SK-N-SH (cell line): ENCODE measurements around the gene C1QTNF5. TPM values are rescaled to one million over a fixed set of nuclear protein-coding genes. Genes with fewer than 3 reads are reported as not detected.

ENCODE experiments used
- CTCF ChIA-PET: fragments of 300-600, 350-600 bp; formaldehyde crosslinking; extraction: SDS; loops from one replicate; lab custom pipeline; 2021; lab: Yijun Ruan, JAX
- POLR2A ChIA-PET: fragments of 350-600 bp; sonication (Branson Sonifier 250); formaldehyde crosslinking; extraction: SDS; loops from one replicate; lab custom pipeline; 2020; ENCODE audit warnings: antibody characterized with exemption, inconsistent platforms; lab: Yijun Ruan, JAX
- DNase-seq: peaks from one replicate; pipeline ENCODE4 v3.0.0; 2012
- H2AFZ ChIP-seq: fragments of 200-600 bp; sonication (generic); 2 replicates; pipeline ENCODE4 v1.8.1; 2016; ENCODE audit warnings: antibody characterized with exemption, mild to moderate bottlenecking, low read depth
- H3F3A ChIP-seq: fragments of 200-600 bp; sonication (generic); replicated peaks from 2 replicates; pipeline ENCODE3; 2016; ENCODE audit warnings: antibody characterized with exemption, mild to moderate bottlenecking; ENCODE audit not compliant: insufficient read depth
- H3K27ac ChIP-seq, 2 experiments: fragments of 200-500 bp in 1 of 2; fragments of 200-600 bp in 1 of 2; sonication (Bioruptor generic) in 1 of 2; sonication (generic), shearing (Covaris generic) in 1 of 2; 2 replicates each; pipeline versions ENCODE4 v1.5.1 to v1.6.1; 2014 to 2016; ENCODE audit warnings: low read depth in 2 of 2, inconsistent platforms in 1 of 2, low read length in 1 of 2, mild to moderate bottlenecking in 1 of 2, mixed read lengths in 1 of 2
- H3K27me3 ChIP-seq: fragments of 200-600 bp; sonication (generic), shearing (Covaris generic); 2 replicates; pipeline ENCODE4 v1.6.1; 2016; ENCODE audit warnings: mixed run types; ENCODE audit not compliant: insufficient read depth
- H3K36me3 ChIP-seq, 2 experiments: fragments of 200-500 bp in 1 of 2; fragments of 200-600 bp in 1 of 2; sonication (Bioruptor generic) in 1 of 2; sonication (generic) in 1 of 2; replicated peaks in 1 of 2; 2 replicates each; pipeline versions ENCODE3 to v1.5.1; 2014 to 2016; ENCODE audit warnings: low read length in 1 of 2, mild to moderate bottlenecking in 1 of 2; ENCODE audit not compliant: insufficient read depth in 2 of 2, control insufficient read depth in 1 of 2
- H3K4me1 ChIP-seq, 2 experiments: fragments of 200-500 bp in 1 of 2; fragments of 200-600 bp in 1 of 2; sonication (Bioruptor generic) in 1 of 2; sonication (generic), shearing (Covaris generic) in 1 of 2; 2 replicates each; pipeline versions ENCODE4 v1.5.1 to v1.6.1; 2014 to 2016; ENCODE audit warnings: low read depth in 1 of 2, low read length in 1 of 2, mixed run types in 1 of 2; ENCODE audit not compliant: insufficient read depth in 2 of 2, control insufficient read depth in 1 of 2
- H3K4me2 ChIP-seq: fragments of 200-600 bp; sonication (generic), shearing (Covaris generic); 2 replicates; pipeline ENCODE4 v1.6.1; 2017; ENCODE audit warnings: mixed run types
- H3K4me3 ChIP-seq, 2 experiments: fragments of 200-500 bp in 1 of 2; fragments of 200-600 bp in 1 of 2; sonication (Bioruptor generic) in 1 of 2; sonication (generic), shearing (Covaris generic) in 1 of 2; 2 replicates each; pipeline versions ENCODE4 v1.5.1 to v1.8.1; 2014 to 2016; ENCODE audit warnings: low read depth in 2 of 2, inconsistent platforms in 1 of 2, low read length in 1 of 2, mild to moderate bottlenecking in 1 of 2, mixed read lengths in 1 of 2, moderate library complexity in 1 of 2
- H3K79me2 ChIP-seq: fragments of 200-600 bp; sonication (generic); 2 replicates; pipeline ENCODE4 v1.8.1; 2017; ENCODE audit warnings: mild to moderate bottlenecking; ENCODE audit not compliant: insufficient read depth
- H3K9ac ChIP-seq: fragments of 200-600 bp; sonication (generic); 2 replicates; pipeline ENCODE4 v1.6.1; 2017; ENCODE audit warnings: mixed run types
- H3K9me2 ChIP-seq: fragments of 200-600 bp; sonication (generic); 2 replicates; pipeline ENCODE4 v1.6.1; 2017; ENCODE audit warnings: mixed run types
- H3K9me3 ChIP-seq: fragments of 200-600 bp; sonication (generic); 2 replicates; pipeline ENCODE4 v1.6.1; 2017; ENCODE audit warnings: mixed run types, mild to moderate bottlenecking, moderate library complexity
- H4K20me1 ChIP-seq: fragments of 200-600 bp; sonication (generic); 2 replicates; pipeline ENCODE4 v1.6.1; 2017; ENCODE audit warnings: mild to moderate bottlenecking, mixed run types; ENCODE audit not compliant: insufficient read depth
- FOSL2 ChIP-seq: IDR thresholded peaks from 2 replicates; pipeline ENCODE4 v1.4.0; 2012; ENCODE audit warnings: low read depth, mild to moderate bottlenecking, moderate library complexity, borderline replicate concordance
- JUND ChIP-seq: IDR thresholded peaks from 2 replicates; pipeline ENCODE4 v1.4.0; 2012
- MEF2A ChIP-seq: IDR thresholded peaks from 2 replicates; pipeline ENCODE4 v1.4.0; 2012; ENCODE audit warnings: low read depth, borderline replicate concordance
- MXI1 ChIP-seq: IDR thresholded peaks from 2 replicates; pipeline ENCODE4 v1.6.1; 2012; ENCODE audit warnings: mild to moderate bottlenecking, low read depth, low read length, improper control_type of control experiment
- POLR2AphosphoS5 ChIP-seq: IDR thresholded peaks from 2 replicates; pipeline ENCODE4 v1.6.1; 2012; ENCODE audit warnings: low read depth, low read length
- SIN3A ChIP-seq: IDR thresholded peaks from 2 replicates; pipeline ENCODE4 v1.6.1; 2012; ENCODE audit warnings: low read depth, mild to moderate bottlenecking, low read length, moderate library complexity, borderline replicate concordance
- SMC3 ChIP-seq: IDR thresholded peaks from 2 replicates; pipeline ENCODE4 v1.6.1; 2012; ENCODE audit warnings: low read depth, low read length, improper control_type of control experiment
- TAF1 ChIP-seq: IDR thresholded peaks from 2 replicates; pipeline ENCODE4 v1.6.1; 2012; ENCODE audit warnings: low read depth, mild to moderate bottlenecking, low read length, moderate library complexity, borderline replicate concordance
- TCF12 ChIP-seq: IDR thresholded peaks from 2 replicates; pipeline ENCODE4 v1.4.0; 2012
- WGBS: methylation state at CpG from one replicate; pipeline ENCODE4 v1.1.6; 2017; ENCODE audit warnings: low lambda C conversion rate; 5-methylcytosine and 5-hydroxymethylcytosine counted together
- polyA plus RNA-seq, 3 experiments: library from polyadenylated mRNA; depleted of rRNA; stranded (reverse); fragments of >200 nt; gene quantifications; 2 replicates each; pipeline ENCODE4 v1.2.3, GENCODE V29; 2012
- TF ChIP-seq, protein P1 (sequence below): IDR thresholded peaks from 2 replicates; pipeline ENCODE4; 2012
- TF ChIP-seq, protein P2 (sequence below): IDR thresholded peaks from 2 replicates; pipeline ENCODE4 v1.4.0; 2012; ENCODE audit warnings: low read depth
- TF ChIP-seq, protein P3 (sequence below): IDR thresholded peaks from 2 replicates; pipeline ENCODE4 v1.6.1; 2012; ENCODE audit warnings: mild to moderate bottlenecking, low read depth, low read length, moderate library complexity

C1QTNF5 gene
- polyA plus RNA-seq, 1 of the 3 experiments (the other 2 are of a cell fraction), result 0.71 TPM

DNA sequence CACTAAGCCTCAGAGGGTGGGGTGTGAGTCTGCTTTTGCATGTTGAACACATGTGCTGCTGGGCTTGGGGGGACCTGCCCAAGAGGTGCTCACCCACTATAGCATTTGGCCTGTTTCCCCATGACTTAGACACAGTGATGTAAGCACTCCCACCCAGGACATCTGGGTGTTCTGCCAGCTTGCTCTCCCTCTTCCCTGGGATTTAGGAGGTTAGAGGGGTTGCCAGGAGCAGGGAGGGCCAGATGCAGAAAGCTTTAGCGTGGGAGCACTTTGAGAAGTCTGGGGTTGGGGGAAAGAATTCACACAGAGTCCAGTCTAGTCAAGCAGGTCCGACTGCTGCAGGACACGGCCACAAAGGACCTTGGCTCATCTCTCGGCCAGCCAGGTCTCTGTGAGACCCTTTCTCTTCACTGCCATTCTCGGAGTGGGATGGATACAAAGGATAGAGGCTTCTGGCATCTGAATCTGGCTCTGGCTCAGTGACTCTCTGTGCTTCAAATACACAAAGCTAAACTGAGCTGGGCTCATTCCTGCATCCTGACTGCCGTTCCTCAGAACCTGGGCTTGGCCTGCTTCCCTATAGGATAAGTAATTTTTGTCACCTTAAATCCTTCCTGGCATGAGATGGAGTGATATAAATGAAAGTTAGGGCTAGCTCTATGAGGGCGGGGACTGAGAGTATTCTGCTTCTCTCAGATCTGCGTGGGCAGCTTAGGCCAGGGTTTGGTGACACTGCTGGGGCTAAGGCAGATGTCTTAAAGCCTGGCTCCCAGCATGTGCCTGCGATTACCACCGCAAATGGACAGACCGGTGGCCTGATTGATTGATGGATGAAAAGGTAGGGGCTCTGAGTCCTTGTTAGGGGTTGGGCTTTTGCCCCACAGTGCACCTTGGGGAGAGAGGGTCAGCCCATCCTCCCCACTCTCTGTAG, 26.3 kb upstream of the C1QTNF5 start:
- ChIA-PET CTCF (interaction anchor here (1.4 to 22.5 kb wide), 5 partner anchors 10 to 110 kb away, joined by 3 to 390 read pairs (median 191); partner anchors contain the start of genes C1QTNF5 and USP2), POLR2A (no interaction called here)
- H3K4me3 ChIP-seq, result no peak overlapping the region
- peaks cover 6% of the 10 kb centered on the region for H3F3A ChIP-seq
- H3K79me2 ChIP-seq, result no peaks in the 10 kb centered on the region
- no peaks in the 10 kb centered on the region for H3K27me3 ChIP-seq
- no peaks in the 10 kb centered on the region for H4K20me1 ChIP-seq
- no peaks in the 10 kb centered on the region for H3K36me3 ChIP-seq
- H3K9ac ChIP-seq, result no peak overlapping the region
- H3K27ac ChIP-seq, result no peak overlapping the region; a peak in 1 of 4 replicates
- H3K4me1 ChIP-seq, result peaks cover 30 to 87% of the 10 kb centered on the region in 2 experiments; a peak in 3 of 4 replicates
- no peak overlapping the region for H2AFZ ChIP-seq
- H3K9me3 ChIP-seq, result no peaks in the 10 kb centered on the region
- H3K4me2 ChIP-seq, result no peak overlapping the region
- no peak for TF ChIP-seq POLR2AphosphoS5
- no peak for TF ChIP-seq JUND
- no peak for TF ChIP-seq TCF12
- no peak for TF ChIP-seq SIN3A
- H3K9me2 ChIP-seq, result no peaks in the 10 kb centered on the region
- DNase-seq, result no peak
- WGBS, result 94% methylated on average over 9 of the region's 11 CpGs

DNA sequence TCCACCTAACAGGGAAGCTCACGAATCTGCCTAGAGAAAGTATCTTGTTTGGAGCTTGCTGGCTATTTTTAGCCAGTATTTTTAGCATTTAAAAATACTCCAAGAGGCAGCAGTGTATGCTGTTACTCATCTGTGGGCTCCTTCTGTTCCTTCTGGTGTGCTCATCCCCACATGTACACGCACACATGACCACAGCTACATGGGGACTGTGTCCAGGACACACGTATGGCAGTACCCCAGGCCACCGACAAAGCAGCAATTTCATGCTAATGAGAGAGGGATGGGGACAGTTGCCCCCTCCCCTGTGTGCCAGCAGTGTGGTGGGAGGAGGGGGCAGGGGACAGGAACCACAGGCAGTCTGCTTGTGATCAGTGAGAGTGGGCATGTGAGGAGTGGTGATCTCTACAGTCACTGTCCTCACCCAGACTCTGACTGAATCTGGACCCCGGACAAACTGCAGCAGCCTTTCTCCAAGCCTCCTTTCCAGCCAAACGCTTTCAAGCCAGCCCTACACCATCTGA, 24.4 kb upstream of the C1QTNF5 start:
- CTCF ChIA-PET, result interaction anchor here (0.7 to 5.1 kb wide), 9 partner anchors 9 to 194 kb away, joined by 3 to 41 read pairs (median 9); partner anchors contain the start of gene USP2
- Histone ChIP-seq H3K79me2 (no peaks in the 10 kb centered on the region), H3K9me2 (no peaks in the 10 kb centered on the region), H2AFZ (no peak overlapping the region), H3K9me3 (no peaks in the 10 kb centered on the region), H3K4me1 (peaks cover 42 to 79% of the 10 kb centered on the region in 2 experiments; a peak in 3 of 4 replicates), H3K36me3 (no peaks in the 10 kb centered on the region), H3F3A (peaks cover 21% of the 10 kb centered on the region), H3K9ac (no peak overlapping the region), H3K27ac (no peak overlapping the region), H3K27me3 (no peaks in the 10 kb centered on the region), H4K20me1 (no peaks in the 10 kb centered on the region), H3K4me3 (no peak overlapping the region), H3K4me2 (0 out of 2 replicates have a peak overlapping the region, but pooled peaks have one; percentile 61)
- TF ChIP-seq SMC3, result no peak
- TF ChIP-seq, protein P1, sequence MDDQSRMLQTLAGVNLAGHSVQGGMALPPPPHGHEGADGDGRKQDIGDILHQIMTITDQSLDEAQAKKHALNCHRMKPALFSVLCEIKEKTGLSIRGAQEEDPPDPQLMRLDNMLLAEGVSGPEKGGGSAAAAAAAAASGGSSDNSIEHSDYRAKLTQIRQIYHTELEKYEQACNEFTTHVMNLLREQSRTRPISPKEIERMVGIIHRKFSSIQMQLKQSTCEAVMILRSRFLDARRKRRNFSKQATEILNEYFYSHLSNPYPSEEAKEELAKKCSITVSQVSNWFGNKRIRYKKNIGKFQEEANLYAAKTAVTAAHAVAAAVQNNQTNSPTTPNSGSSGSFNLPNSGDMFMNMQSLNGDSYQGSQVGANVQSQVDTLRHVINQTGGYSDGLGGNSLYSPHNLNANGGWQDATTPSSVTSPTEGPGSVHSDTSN, result no peak
- TF ChIP-seq SIN3A, result no peak
- WGBS, result 90% methylated on average over 6 of the region's 6 CpGs
- DNase-seq, result no peak
- POLR2A ChIA-PET, result no interaction called here

DNA sequence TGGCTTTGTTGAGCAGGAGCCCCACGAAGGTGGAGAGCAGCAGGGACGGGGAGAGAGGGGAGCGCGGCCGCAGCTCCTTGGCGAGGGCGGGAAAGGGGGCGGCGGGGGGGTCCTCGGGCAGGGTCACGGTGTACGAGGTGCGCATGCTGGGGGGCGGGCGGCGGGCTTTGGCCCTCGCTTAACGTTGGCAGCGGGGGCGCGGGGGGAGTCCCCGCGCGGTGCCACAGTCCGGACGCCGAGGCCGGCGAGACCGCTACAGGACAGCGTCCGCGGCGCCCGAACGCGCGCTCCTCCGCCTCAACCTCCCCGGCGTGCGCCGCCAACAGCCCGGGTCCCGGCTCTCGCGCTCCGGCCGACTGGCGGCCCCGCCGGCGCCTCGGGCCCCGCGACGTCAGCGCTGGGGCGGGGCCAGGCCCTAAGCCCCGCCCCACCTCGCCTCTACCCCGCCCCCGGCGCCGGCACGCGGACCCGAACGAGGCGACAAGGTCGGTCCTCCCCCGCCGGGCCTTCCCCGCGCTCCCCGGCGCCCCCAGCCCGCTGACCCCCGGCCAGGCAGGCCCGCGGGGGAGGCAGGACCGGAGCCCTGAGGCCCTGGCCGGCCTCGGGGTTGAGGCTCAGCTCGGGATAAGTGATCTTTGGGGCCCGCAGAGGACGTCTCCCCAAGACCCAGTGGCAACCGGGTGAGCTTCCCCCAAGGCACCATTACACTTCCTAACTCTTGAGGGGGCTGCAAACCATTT, 23.3 kb upstream of the C1QTNF5 start:
- WGBS, result 8% methylated on average over 19 of the region's 88 CpGs
- Histone ChIP-seq H3K9ac (no peak overlapping the region), H3K4me3 (peak overlapping the region in 1 of 2 experiments; percentile 49; a peak in 2 of 4 replicates), H2AFZ (peak overlapping the region; percentile 73), H3K79me2 (no peaks in the 10 kb centered on the region), H4K20me1 (no peaks in the 10 kb centered on the region), H3F3A (peaks cover 21% of the 10 kb centered on the region), H3K36me3 (no peaks in the 10 kb centered on the region), H3K4me2 (peak overlapping the region; percentile 61; the same call in 1 of the 2 replicates), H3K27me3 (no peaks in the 10 kb centered on the region), H3K4me1 (peaks cover 37 to 69% of the 10 kb centered on the region in 2 experiments; a peak in 3 of 4 replicates), H3K9me3 (no peaks in the 10 kb centered on the region), H3K9me2 (no peaks in the 10 kb centered on the region), H3K27ac (no peak overlapping the region; a peak in 1 of 4 replicates)
- CTCF ChIA-PET, result interaction anchor here (1.0 to 5.1 kb wide), 8 partner anchors 8 to 193 kb away, joined by 3 to 41 read pairs (median 10); partner anchors contain the start of gene USP2
- POLR2A ChIA-PET, result no interaction called here
- peak; percentile 97 for DNase-seq
- TF ChIP-seq MXI1 (peak; percentile 55; the same call in 1 of the 2 replicates), MEF2A (no peak), TAF1 (no peak), JUND (no peak), FOSL2 (no peak)
- TF ChIP-seq, protein P2, sequence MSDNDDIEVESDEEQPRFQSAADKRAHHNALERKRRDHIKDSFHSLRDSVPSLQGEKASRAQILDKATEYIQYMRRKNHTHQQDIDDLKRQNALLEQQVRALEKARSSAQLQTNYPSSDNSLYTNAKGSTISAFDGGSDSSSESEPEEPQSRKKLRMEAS, result peak; percentile 91
- TF ChIP-seq, protein P3, sequence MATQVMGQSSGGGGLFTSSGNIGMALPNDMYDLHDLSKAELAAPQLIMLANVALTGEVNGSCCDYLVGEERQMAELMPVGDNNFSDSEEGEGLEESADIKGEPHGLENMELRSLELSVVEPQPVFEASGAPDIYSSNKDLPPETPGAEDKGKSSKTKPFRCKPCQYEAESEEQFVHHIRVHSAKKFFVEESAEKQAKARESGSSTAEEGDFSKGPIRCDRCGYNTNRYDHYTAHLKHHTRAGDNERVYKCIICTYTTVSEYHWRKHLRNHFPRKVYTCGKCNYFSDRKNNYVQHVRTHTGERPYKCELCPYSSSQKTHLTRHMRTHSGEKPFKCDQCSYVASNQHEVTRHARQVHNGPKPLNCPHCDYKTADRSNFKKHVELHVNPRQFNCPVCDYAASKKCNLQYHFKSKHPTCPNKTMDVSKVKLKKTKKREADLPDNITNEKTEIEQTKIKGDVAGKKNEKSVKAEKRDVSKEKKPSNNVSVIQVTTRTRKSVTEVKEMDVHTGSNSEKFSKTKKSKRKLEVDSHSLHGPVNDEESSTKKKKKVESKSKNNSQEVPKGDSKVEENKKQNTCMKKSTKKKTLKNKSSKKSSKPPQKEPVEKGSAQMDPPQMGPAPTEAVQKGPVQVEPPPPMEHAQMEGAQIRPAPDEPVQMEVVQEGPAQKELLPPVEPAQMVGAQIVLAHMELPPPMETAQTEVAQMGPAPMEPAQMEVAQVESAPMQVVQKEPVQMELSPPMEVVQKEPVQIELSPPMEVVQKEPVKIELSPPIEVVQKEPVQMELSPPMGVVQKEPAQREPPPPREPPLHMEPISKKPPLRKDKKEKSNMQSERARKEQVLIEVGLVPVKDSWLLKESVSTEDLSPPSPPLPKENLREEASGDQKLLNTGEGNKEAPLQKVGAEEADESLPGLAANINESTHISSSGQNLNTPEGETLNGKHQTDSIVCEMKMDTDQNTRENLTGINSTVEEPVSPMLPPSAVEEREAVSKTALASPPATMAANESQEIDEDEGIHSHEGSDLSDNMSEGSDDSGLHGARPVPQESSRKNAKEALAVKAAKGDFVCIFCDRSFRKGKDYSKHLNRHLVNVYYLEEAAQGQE, result no peak
